Inflammatory macrophage treated with lipopolysaccharide for 1 hour (primary cell): ENCODE data around the gene MEAF6.

Experiments
- DNase-seq, 2 donors: peaks; one replicate each; pipeline ENCODE4 v3.0.0-alpha.2; 2020 to 2022

Gene MEAF6

GRCh38 chr1:37483785-37484184, 30.8 kb downstream of the MEAF6 start:
- no peak for DNase-seq

GRCh38 chr1:37482796-37483744, 31.5 kb downstream of the MEAF6 start:
- DNase-seq: no peak

- DNase-seq: no peak
Measured at GRCh38 chr1:37482004-37482785, 32.4 kb downstream of the MEAF6 start.

- peak; percentile 67 to 81 for DNase-seq
Measured at GRCh38 chr1:37481289-37482003, 33.1 kb downstream of the MEAF6 start.

- DNase-seq: no peak
Measured at GRCh38 chr1:37480581-37481288, 33.8 kb downstream of the MEAF6 start.

- DNase-seq: no peak
Measured at GRCh38 chr1:37480125-37480466, 34.5 kb downstream of the MEAF6 start.

GRCh38 chr1:37479255-37480124, 35.1 kb downstream of the MEAF6 start:
- peak; percentile 96 to 99 for DNase-seq

- DNase-seq: peak; percentile 82 to 85
Measured at GRCh38 chr1:37478890-37479254, 35.7 kb downstream of the MEAF6 start.

- DNase-seq: peak; percentile 62 to 73
Measured at GRCh38 chr1:37478451-37478881, 36.1 kb downstream of the MEAF6 start.

GRCh38 chr1:37477946-37478345, 36.6 kb downstream of the MEAF6 start:
- no peak for DNase-seq

- peak; percentile 91 to 97 for DNase-seq
Measured at GRCh38 chr1:37477198-37477931, 37.2 kb downstream of the MEAF6 start.

- peak; percentile 75 to 91 for DNase-seq
Measured at GRCh38 chr1:37476460-37477197, 37.9 kb downstream of the MEAF6 start.

- no peak for DNase-seq
Measured at GRCh38 chr1:37476087-37476452, 38.5 kb downstream of the MEAF6 start.

GRCh38 chr1:37475380-37476086, 39.0 kb downstream of the MEAF6 start:
- no peak for DNase-seq

- no peak for DNase-seq
Measured at GRCh38 chr1:37474697-37475379, 39.7 kb downstream of the MEAF6 start.

- DNase-seq: peak; percentile 91 to 98
Measured at GRCh38 chr1:37474046-37474696, 40.4 kb downstream of the MEAF6 start, which contains the start of gene ZC3H12A. Gene ZC3H12A, plus strand, starts transcription at chr1:37474580. Its CDS starts 917 bp downstream, at chr1:37475497.

GRCh38 chr1:37473431-37474045, 41.0 kb downstream of the MEAF6 start:
- DNase-seq: no peak

- DNase-seq: no peak
Measured at GRCh38 chr1:37472994-37473393, 41.6 kb downstream of the MEAF6 start.
